ACC112 (cell line): ENCODE data around the gene ZSCAN26.
"Not testable (repeated sequence)": the region's sequence is repeated elsewhere in the genome, so short reads cannot be mapped to it uniquely, and the experiment has no call there.

Experiments
- H2AFZ ChIP-seq: fragments of 200-600 bp; sonication (generic); one replicate; pipeline ENCODE4 v1.6.0; 2017; ENCODE audit warnings: antibody characterized with exemption, low read length; ENCODE audit not compliant: unreplicated experiment
- H3K27ac ChIP-seq: fragments of 200-600 bp; sonication (generic); 2 replicates; pipeline ENCODE4 v1.5.1; 2014; ENCODE audit warnings: low read depth, mild to moderate bottlenecking, antibody characterized with exemption, low read length, moderate library complexity
- H3K27me3 ChIP-seq: fragments of 200-600 bp; sonication (generic); 2 replicates; pipeline ENCODE4 v1.6.1; 2014; ENCODE audit warnings: mild to moderate bottlenecking, antibody characterized with exemption, low read length, moderate library complexity, mixed read lengths; ENCODE audit not compliant: insufficient read depth
- H3K36me3 ChIP-seq: fragments of 200-600 bp; sonication (generic); 2 replicates; pipeline ENCODE4 v1.6.1; 2016; ENCODE audit warnings: mild to moderate bottlenecking, antibody characterized with exemption, low read length, moderate library complexity, mixed read lengths; ENCODE audit not compliant: insufficient read depth
- H3K4me1 ChIP-seq: fragments of 200-600 bp; sonication (generic); one replicate; pipeline ENCODE4 v1.6.1; 2016; ENCODE audit warnings: low read length, mixed read lengths; ENCODE audit not compliant: insufficient read depth, unreplicated experiment, control insufficient read depth
- H3K4me3 ChIP-seq: fragments of 200-600 bp; sonication (generic); 2 replicates; pipeline ENCODE4 v1.5.1; 2014; ENCODE audit warnings: mild to moderate bottlenecking, low read depth, low read length
- H3K79me2 ChIP-seq: fragments of 200-600 bp; sonication (generic); one replicate; pipeline ENCODE4 v1.6.0; 2016; ENCODE audit warnings: low read length; ENCODE audit not compliant: control insufficient read depth, unreplicated experiment, insufficient read depth

Gene ZSCAN26

GRCh38 chr6:28281288-28282064, 14.5 kb downstream of the ZSCAN26 start, which contains the start of gene PGBD1:
Gene PGBD1 (plus strand): TSS chr6:28281572. CDS start chr6:28283814, 2,242 bp downstream.
- no peak within 1 kb of the TSS for H3K27ac ChIP-seq

GRCh38 chr6:28282926-28283325, 16.0 kb downstream of the ZSCAN26 start:
- H3K79me2 ChIP-seq = peaks cover 14% of the 10 kb centered on the region
- peak overlapping the region; percentile 89 for H3K4me3 ChIP-seq

More at GRCh38 chr6:28281288-28282064, 14.5 kb downstream of the ZSCAN26 start, which contains the start of gene PGBD1:
- Histone ChIP-seq H3K79me2 (peaks cover 14% of the 10 kb centered on the region), H3K27me3 (no peaks in the 10 kb centered on the region), H3K4me3 (peak within 1 kb of the TSS; percentile 89), H3K4me1 (peaks cover 6% of the 10 kb centered on the region), H3K36me3 (peaks cover 37% of the 10 kb centered on the region), H2AFZ (peak within 1 kb of the TSS; percentile 71)

GRCh38 chr6:28291573-28291972, 24.6 kb downstream of the ZSCAN26 start:
- Histone ChIP-seq H3K79me2 (no peaks in the 10 kb centered on the region), H2AFZ (no peak overlapping the region), H3K27ac (no peak overlapping the region), H3K36me3 (peaks cover 24% of the 10 kb centered on the region), H3K27me3 (no peaks in the 10 kb centered on the region), H3K4me3 (no peak overlapping the region), H3K4me1 (no peaks in the 10 kb centered on the region)

More at GRCh38 chr6:28282926-28283325, 16.0 kb downstream of the ZSCAN26 start:
- Histone ChIP-seq H3K27me3 (no peaks in the 10 kb centered on the region), H3K36me3 (peaks cover 40% of the 10 kb centered on the region), H3K4me1 (peaks cover 6% of the 10 kb centered on the region), H2AFZ (no peak overlapping the region), H3K27ac (no peak overlapping the region)

- Histone ChIP-seq H3K79me2 (no peaks in the 10 kb centered on the region), H3K36me3 (peaks cover 3% of the 10 kb centered on the region; the same call in 1 of the 2 replicates), H3K4me1 (no peaks in the 10 kb centered on the region), H2AFZ (no peak overlapping the region), H3K27me3 (no peaks in the 10 kb centered on the region), H3K27ac (no peak overlapping the region), H3K4me3 (no peak overlapping the region)
These were observed 28.4 kb downstream of the ZSCAN26 start for GRCh38 chr6:28295326-28295725.

- Histone ChIP-seq H3K27me3 (no peaks in the 10 kb centered on the region), H3K36me3 (peaks cover 12% of the 10 kb centered on the region), H3K27ac (no peak overlapping the region), H3K79me2 (no peaks in the 10 kb centered on the region), H2AFZ (no peak overlapping the region), H3K4me1 (no peaks in the 10 kb centered on the region), H3K4me3 (no peak overlapping the region)
These were observed 29.6 kb downstream of the ZSCAN26 start for GRCh38 chr6:28296520-28297060.

- H3K4me1 ChIP-seq = no peaks in the 10 kb centered on the region
- no peak overlapping the region for H3K4me3 ChIP-seq
- no peak overlapping the region for H2AFZ ChIP-seq
- peaks cover 9% of the 10 kb centered on the region for H3K36me3 ChIP-seq
- H3K27ac ChIP-seq = no peak overlapping the region
- H3K27me3 ChIP-seq = no peaks in the 10 kb centered on the region
- H3K79me2 ChIP-seq = no peaks in the 10 kb centered on the region
These were observed 36.6 kb downstream of the ZSCAN26 start for GRCh38 chr6:28303570-28303969.

GRCh38 chr6:28306363-28306762, 39.4 kb downstream of the ZSCAN26 start:
- H3K27ac ChIP-seq, H3K4me3 ChIP-seq, H3K36me3 ChIP-seq, H2AFZ ChIP-seq, H3K4me1 ChIP-seq, H3K27me3 ChIP-seq, H3K79me2 ChIP-seq: not testable (repeated sequence)

GRCh38 chr6:28311139-28311823, 44.3 kb downstream of the ZSCAN26 start:
- Histone ChIP-seq H3K27ac (no peak overlapping the region), H3K79me2 (no peaks in the 10 kb centered on the region), H2AFZ (no peak overlapping the region), H3K4me3 (no peak overlapping the region), H3K36me3 (no peaks in the 10 kb centered on the region), H3K27me3 (no peaks in the 10 kb centered on the region), H3K4me1 (peaks cover 6% of the 10 kb centered on the region)

GRCh38 chr6:28312939-28313338, 46.0 kb downstream of the ZSCAN26 start:
- H2AFZ ChIP-seq = no peak overlapping the region
- no peaks in the 10 kb centered on the region for H3K27me3 ChIP-seq
- peaks cover 6% of the 10 kb centered on the region for H3K4me1 ChIP-seq
- H3K36me3 ChIP-seq = no peaks in the 10 kb centered on the region
- H3K79me2 ChIP-seq = no peaks in the 10 kb centered on the region
- no peak overlapping the region for H3K27ac ChIP-seq
- H3K4me3 ChIP-seq = no peak overlapping the region

GRCh38 chr6:28315628-28316027, 48.7 kb downstream of the ZSCAN26 start:
- Histone ChIP-seq H3K79me2 (no peaks in the 10 kb centered on the region), H3K27ac (no peak overlapping the region), H3K36me3 (no peaks in the 10 kb centered on the region), H3K27me3 (no peaks in the 10 kb centered on the region), H3K4me1 (peaks cover 6% of the 10 kb centered on the region), H2AFZ (no peak overlapping the region), H3K4me3 (no peak overlapping the region)
